ENCODE measurements around the gene YOD1.

The YOD1 gene

GRCh38 chr1:207028884-207029650 lies 21.9 kb downstream of the YOD1 start:
- no peak overlapping the region for H3K4me3 ChIP-seq (ENCODE audit: low read depth, low read length)

GRCh38 chr1:207027921-207028320 lies 23.1 kb downstream of the YOD1 start:
- H3K4me3 ChIP-seq (ENCODE audit: low read depth, low read length), result no peak overlapping the region

DNA sequence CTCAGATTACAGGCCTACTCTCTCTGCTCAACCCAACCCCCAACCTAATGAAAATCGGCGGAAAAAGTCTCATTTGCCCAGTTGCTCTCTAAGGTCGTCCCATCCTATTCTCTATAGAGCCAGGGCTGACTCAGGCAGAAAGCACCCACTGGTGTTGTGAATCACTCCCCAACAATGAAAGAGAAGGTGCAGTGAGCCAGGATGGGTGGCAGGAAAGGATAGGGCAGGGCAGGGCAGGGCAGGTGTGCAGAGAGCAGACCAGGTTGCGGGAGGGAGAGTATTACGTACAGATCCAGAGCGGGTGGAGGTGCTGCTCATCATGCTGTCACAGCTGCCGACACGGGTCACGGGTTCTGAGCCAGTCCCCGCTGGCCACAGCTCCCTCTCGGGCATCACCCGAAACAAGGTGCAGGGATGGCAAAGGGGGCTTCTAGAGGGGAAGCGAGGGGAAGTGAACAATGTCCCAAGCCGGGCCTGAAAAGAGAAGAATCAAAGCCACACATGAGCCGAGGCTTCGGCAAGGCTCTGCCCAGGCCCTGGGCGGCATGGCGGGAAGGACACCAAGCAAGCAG lies 23.7 kb downstream of the YOD1 start:
- H3K4me3 ChIP-seq (ENCODE audit: low read depth, low read length), result no peak overlapping the region

GRCh38 chr1:207026104-207026534 lies 24.9 kb downstream of the YOD1 start:
- no peak overlapping the region for H3K4me3 ChIP-seq (ENCODE audit: low read depth, low read length)

DNA sequence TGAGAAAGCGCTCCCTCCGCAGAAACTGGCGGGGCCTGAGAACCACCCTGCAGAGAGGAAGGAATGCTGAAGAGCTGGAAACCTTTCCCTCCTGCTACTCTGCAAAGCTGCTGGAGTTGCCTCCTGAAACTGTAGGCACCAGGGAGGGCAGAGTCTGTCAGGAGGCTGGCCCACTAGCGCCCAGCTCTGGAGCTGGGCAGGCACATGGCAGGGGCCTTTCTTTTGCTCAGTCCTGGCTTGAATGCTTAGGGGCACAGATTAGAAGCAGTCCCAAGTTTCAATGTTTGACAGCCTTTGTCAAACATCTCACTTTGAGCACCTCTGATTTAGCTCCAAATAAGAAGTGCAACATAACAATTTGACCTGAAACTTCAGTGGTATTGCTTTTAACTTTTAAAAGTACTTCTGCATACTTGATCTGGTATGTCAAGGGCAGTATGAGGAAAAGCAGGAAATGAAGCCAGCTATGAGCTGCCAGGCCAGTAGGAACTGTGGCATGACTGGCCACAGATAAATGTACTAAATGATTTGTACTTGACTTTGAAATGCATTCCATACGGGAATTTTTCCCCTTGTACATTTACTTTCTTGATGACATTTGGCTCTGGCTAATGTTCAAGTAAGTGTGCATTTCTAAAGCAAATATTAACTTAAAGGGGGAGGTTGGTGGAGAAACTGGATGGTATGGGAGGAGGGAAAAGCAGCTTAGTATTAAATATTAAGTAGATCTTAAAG lies 25.7 kb downstream of the YOD1 start:
- H3K4me3 ChIP-seq (ENCODE audit: low read depth, low read length), result no peak overlapping the region

- no peak overlapping the region for H3K4me3 ChIP-seq (ENCODE audit: low read depth, low read length)
Measured at GRCh38 chr1:207024202-207025145, 26.5 kb downstream of the YOD1 start.

GRCh38 chr1:207022996-207023679 lies 27.9 kb downstream of the YOD1 start:
- H3K4me3 ChIP-seq (ENCODE audit: low read depth, low read length), result no peak overlapping the region

DNA sequence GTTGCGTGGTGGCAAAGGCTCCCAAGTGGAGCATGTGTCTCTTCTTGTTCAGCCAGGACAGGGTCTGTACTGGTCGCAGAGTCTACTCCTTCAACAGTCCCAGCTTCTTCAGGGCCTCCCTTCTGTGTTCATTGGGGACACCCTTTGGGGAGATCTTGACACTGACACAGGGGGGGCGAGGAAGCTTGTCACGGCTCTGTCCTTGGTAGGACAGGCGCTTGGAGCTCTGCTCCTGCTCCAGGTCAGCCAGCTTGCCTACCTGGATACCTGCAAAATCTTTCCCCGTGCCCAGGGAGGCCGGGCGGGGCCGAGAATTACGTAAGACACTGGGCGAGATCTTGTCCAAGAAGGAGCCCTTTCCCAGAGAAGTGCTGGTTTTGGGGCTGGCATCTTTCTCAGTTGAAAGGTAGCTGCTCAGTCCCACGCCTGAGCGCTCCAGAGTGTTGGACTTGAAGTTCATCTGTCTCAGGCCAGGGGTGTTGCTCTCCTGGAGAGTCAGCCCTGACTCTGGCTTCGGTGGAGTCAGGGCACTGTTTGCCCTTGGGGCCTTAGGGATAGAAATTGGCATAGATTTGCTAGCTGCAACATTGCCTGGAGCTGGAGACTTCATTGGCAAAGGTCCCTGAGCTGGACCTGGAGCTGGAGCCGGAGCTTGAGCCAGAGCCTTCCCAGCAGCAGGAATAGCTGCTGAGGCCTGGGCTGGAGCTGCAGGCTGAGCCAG lies 29.0 kb downstream of the YOD1 start:
- no peak overlapping the region for H3K4me3 ChIP-seq (ENCODE audit: low read depth, low read length)

- no peak overlapping the region for H3K4me3 ChIP-seq (ENCODE audit: low read depth, low read length)
Measured at GRCh38 chr1:207021139-207021861, 29.7 kb downstream of the YOD1 start.

DNA sequence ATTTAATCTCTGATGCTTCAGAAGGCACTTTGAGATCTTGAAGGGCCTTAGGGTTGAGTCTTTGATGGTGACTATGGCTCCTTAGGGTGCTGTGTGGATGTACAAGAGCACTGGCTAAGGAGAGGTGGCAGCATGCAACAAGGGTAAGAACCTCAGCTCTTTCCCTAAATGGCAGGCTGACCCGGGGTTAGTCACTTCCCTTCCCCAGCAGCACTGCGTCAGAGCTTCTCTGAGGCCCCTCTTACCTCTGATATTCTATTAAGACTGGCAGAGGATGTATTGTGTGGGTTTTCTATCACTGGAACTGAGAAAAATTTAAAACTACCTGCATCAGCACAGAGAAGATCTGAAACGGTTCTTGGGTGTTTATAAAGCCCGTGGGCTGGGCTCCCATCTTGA lies 30.3 kb downstream of the YOD1 start:
- H3K4me3 ChIP-seq (ENCODE audit: low read depth, low read length), result no peak overlapping the region

- no peak overlapping the region for H3K4me3 ChIP-seq (ENCODE audit: low read depth, low read length)
Measured at GRCh38 chr1:207020065-207020708, 30.8 kb downstream of the YOD1 start.

GRCh38 chr1:207019661-207020060 lies 31.3 kb downstream of the YOD1 start:
- no peak overlapping the region for H3K4me3 ChIP-seq (ENCODE audit: low read depth, low read length)

DNA sequence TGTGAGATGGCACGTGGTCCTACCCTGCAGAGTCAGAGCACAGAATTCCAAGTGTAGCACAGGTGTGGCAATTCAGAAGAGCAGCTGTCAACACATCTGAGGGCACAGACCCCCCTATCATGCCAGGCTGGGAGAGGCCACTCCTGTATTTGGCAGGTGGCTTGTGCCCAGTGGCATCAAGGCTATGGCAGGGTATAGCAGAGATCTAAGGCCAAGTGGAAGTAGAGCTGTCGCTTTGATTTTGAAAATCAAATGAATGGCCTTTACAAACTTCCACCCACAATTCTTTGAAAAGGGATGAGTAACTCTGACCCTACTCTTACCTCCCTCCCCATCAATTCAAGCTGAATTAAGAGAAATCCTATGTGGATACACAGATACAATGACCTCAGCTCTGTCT lies 31.8 kb downstream of the YOD1 start:
- H3K4me3 ChIP-seq (ENCODE audit: low read depth, low read length), result no peak overlapping the region

- no peak overlapping the region for H3K4me3 ChIP-seq (ENCODE audit: low read depth, low read length)
Measured at GRCh38 chr1:207018707-207019106, 32.3 kb downstream of the YOD1 start.

- no peak overlapping the region for H3K4me3 ChIP-seq (ENCODE audit: low read depth, low read length)
Measured at GRCh38 chr1:207017615-207018559, 33.1 kb downstream of the YOD1 start.

DNA sequence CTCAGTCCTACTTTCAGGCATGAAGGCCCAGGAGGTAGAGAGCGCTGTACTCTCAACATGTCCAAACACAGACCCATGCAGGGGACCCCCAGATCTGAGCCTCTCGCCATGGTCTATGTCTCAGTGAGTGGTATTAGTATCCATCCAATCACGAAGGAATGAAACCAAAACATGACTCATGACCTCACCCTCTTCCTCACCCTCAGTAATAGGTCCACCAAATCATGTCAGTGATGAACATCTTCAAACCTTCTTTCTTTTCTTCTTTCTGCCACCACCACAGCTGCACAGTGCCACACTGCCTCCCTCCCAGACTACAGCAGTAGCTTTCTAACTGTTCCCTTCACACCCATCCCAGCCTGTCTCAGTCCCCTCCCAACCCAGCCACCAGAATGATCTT lies 35.2 kb downstream of the YOD1 start:
- H3K4me3 ChIP-seq (ENCODE audit: low read depth, low read length), result no peak overlapping the region

DNA sequence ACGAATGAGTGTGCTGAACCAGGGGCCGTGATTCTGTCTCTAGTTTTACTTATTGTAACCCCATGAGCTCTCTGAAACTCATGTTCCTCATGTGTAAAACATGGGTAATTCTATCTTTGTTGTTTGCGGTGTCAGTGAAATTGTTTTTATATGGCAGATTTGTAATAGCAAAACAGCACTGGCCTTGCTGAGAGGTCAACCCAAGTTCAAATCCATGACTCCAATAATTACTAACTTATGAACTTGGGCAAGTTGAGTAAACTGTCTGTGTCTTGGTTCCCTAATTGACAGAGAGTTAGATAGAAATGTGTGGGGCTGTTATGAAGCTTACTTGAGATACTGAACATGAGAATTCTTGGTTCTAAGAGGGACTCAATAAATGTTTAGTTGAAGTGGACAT lies 36.3 kb downstream of the YOD1 start:
- H3K4me3 ChIP-seq (ENCODE audit: low read depth, low read length), result no peak overlapping the region
